COLO668 (cell line): Measurements from ENCODE around the gene CST9L.

Experiments
- DNase-seq: peaks from one replicate; lab custom pipeline; 2025; ENCODE audit not compliant: unreplicated experiment; lab: John Stamatoyannopoulos, UW

The CST9L gene

DNA sequence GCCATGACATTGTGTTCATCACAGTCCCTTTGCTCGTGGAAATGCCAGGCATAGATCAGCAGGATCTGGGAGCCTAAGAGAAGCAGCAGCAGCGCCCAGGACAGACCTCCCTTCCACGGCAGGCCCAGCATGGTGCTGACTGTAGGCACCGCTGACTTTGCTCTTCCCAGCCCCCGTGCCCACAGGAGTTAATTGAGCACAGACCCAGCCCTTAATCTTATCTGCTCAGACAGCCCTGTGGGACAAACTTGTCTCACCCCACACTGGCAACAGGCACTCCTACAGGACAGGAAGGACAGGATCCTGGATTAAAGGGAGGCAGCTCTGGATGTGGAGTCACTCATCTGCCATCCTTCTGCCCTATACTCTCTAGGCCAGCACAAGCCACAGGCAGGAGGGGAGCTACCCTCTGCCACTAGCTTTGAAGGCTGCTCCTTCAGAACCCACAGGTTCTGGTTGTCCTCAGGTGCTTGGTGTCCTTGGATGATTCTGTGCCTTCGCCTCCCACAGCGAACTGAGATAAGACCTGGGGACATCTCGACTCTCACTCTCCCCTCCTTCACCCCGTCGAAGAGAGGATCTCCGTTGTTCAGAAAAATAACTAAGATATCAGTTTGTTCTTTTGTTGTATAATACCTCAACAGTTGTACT, at the start of gene CST9L:
CST9L (minus strand) TSS at position 165 of the 651 bp plus-strand sequence; CDS start at position 131, 34 bp downstream.
- no peak for DNase-seq

DNA sequence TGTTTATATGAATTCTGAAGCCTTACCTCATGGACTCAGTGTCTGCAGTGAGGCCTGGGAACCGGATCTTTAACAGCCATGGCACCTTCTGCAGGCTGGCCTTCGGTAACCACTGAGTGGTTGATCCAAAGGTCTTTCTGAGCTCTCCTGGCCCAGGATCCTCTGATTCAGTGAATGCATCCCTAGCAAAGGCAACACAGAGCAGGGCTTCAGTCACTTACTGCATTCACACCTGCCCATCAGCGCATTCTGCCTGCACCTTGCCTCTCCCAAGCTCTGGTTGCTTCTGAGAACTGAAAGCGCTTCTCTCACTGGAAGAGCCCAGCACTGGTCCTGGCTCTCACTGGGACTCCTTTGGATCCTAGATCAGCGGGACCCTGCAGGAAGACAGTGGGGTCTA, 45.9 kb upstream of the CST9L start:
- no peak for DNase-seq

DNA sequence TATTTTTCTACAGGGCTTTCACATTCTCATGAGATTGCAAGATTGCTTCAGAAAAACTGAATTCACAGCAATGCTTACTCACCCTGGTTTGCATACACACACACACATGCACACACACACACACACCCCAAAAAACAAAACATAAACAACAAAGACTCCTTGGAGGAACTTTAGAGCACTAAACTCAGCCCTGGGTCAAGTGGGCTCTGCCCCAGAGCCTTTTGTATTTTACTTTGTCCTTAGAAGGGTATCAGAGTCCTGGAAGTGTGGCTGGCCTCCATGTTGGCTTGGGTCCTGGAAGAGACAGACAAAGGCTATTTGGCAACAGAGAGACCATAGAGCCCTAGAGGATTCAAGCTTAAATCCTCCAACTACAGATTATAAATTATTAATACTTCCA, 45.4 kb upstream of the CST9L start:
- DNase-seq: no peak

- no peak for DNase-seq
Measured at GRCh38 chr20:23612396-23612795, 44.1 kb upstream of the CST9L start.

- DNase-seq: no peak
Measured at GRCh38 chr20:23609486-23610109, 41.3 kb upstream of the CST9L start.

- no peak for DNase-seq
Measured at GRCh38 chr20:23608251-23608846, 40.1 kb upstream of the CST9L start.

GRCh38 chr20:23607497-23608245, 39.4 kb upstream of the CST9L start:
- DNase-seq: no peak

- peak; percentile 58 for DNase-seq
Measured at GRCh38 chr20:23606652-23607049, 38.4 kb upstream of the CST9L start.

- DNase-seq: no peak
Measured at GRCh38 chr20:23605867-23606651, 37.8 kb upstream of the CST9L start, which contains the start of gene CST9. CST9 (minus strand) TSS chr20:23605917; CDS start chr20:23605864, 53 bp downstream.

DNA sequence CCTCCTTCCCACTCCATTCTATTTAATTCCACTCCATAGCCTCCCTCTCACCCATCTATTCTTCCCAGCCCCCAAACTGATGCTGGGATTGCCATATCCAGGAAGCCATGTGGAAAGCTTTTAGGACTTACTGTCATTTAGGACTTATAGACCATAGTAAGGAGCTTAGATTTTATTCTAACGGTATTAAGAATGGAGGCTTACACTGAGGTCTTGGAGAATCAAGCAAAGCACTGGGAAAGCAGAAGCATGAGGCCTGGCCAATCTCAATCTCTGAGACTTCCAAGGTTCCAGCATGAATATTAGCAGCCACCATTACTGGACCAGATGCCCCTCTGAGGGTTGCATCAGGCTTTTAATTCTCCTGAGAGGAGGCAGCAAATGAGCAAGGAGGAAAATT, 36.0 kb upstream of the CST9L start:
- no peak for DNase-seq

DNA sequence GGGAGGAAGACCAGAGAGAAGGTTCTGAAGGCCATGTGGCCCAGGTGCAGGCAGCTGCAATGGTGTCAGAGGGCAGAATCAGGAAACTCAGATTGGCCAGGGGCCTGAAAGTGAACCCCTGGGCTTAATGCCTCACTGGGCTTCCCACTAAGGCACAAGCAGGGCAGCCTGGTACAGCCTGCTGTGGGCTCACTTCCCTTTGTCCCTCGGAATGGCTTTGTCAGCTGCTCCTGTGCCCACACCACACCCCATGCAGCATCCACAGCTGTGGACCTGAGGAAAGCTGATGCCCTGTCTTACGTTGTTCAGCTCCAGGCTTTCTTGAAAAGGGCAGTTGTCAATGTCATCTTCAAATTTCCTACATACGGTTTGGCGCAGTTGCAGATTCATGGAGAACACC, 35.0 kb upstream of the CST9L start:
- no peak for DNase-seq

DNA sequence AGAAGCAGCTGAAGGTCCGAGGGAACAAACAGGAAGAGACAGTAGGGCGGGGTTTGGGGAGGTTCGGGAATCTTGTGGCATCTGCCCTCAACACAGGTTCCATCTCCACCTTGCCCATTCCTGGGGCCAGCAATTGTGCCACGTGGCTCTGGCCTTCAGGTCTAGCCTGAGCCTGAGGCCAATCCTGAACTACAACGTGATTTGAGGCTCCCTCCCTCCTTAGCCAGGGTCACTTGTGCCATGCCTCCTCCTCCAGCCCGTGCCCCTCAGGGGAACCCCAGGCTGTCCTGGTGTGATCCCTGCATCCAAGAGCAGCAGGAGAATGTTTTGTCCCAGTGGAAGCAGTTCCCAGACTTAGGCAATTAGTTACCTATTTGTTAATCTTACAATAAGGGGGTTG, 34.4 kb upstream of the CST9L start:
- DNase-seq: no peak

DNA sequence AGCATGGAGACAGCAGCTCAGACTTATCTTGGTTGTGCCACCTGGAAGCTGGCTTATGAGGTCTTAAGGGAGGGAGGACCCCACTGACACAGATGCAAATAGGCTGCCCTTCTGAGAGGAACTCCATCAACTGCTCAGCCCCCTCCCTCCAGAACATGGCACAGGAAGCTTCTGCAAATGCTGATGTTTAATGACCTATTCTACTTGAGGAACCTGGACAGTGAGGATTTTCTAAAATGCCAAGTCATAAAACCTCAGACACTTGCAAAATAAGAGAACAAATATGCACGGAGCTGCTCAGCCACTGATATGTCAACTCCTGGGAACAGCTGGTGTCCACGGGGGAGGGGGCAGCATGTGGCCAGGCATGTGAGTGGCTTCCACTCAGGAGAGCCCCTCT, 34.0 kb upstream of the CST9L start:
- no peak for DNase-seq

DNA sequence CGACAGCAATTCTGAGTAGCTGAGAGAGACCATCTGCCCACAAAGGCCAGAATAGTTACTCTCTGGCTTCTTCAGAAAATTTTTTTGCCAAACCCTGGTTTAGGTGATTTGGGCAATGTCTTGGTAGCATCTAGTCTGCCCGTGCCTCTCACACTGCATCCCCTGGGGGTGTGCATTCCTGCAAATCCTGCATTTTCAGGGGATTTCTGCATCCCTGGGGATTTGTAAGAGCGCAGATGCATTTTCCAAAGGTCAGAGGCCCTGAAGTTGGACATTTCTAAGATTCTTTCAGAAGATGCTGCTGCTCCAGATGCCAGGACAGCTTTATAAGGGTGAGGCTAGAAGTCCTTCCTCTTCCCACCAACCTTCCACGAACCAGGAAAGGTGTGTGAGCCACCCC, 33.4 kb upstream of the CST9L start:
- no peak for DNase-seq

DNA sequence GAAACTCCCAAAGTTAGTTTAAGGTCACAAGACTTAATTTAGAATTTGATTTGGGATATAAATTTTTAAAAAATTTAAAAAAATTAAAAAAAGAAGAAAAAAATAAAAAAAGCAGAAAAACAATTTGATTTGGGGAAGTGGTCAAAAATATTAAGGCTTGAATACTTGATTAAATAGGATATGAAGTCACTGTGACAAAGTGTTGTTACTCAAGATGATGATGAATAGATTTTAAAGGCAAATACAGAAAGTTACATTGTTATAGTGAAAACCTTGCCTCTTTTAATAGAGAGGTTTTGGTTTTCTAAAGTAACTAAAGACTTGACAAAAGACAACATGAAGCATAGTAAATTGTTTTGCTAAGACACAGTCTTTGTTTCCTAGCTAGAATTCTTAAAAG, 30.2 kb upstream of the CST9L start:
- no peak for DNase-seq

GRCh38 chr20:23596579-23597250, 28.4 kb upstream of the CST9L start:
- DNase-seq: no peak

DNA sequence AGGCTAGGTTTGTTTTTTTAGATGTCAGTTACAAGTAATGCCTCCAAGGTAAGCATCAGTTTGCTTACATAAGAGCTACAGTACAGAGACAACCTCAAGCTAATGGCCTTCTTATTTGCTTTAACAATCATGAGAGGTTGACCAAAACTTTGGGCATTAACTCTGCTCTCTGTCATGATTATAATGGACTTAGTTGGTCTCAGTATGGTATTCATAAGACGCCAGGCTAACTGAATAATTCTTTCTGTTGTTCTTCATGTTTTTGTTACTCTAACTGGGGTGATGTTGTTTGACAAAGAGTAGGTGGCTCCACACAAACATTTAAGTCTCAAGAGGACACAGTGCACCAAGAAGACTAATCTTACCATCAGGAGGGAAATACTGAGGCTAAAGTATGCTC, 27.7 kb upstream of the CST9L start:
- DNase-seq: no peak

DNA sequence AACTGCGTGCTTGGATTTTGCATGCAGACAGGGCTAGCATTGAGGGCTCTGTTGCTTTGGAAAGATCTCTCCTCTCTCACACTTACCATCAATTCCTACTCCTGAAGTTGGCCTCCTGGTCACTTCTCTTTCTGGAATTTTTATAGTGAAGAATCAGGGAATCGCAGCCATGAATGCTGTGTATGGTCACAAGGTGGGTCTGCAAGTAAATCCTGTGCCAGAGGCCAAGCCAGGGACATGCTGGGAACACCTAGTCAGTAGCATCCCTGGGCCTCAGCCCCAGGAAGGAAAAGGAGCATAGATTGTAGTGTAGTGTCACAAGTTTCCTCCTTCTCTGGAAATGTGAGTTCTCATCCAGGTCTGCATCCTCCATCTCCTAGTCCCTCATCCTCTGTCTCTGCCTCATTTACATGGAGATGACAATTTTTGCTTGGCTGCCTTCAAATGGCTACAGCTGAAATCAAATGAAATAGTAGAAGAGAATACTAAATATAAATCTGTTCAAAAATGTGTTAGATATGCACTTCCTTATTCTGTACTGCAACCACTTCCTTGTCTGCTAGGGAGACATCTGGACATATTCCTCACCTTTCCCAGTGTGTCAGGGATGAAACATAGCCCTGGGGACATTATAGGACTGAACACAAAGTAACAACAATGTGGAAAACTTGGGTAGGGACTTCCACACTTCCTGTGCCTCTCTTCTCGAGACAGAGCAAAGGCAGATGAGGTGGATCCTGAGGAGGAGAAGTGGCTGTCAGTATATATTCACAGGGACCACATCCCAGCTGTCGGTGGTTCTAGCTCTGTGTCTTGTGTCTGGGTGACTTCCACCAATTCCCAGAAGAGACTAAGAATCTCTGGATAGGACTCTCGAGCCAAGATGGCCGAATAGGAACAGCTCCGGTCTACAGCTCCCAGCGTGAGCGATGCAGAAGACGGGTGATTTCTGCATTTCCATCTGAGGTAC, 20.4 kb upstream of the CST9L start:
- DNase-seq: no peak

DNA sequence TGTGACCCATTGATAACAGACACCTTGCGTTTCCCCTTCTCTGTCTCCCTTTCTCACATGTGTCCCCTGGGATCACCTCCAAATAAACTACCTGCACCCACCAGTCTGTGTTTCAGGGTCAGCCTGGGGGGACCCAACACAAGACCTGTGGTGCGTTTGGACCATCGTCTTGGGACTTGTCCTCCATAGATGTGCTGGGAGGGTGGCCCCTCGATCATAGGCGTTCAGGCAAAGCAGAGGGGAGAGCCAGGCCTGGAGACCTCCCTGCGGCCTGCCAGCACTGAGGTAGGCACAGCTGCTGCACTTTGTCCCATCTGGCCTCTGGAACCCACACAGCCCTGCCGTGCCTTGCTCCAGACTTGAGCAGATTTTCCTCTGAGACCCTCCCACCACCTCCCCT, 19.3 kb upstream of the CST9L start:
- no peak for DNase-seq
